Measurements from ENCODE around the gene AFMID. TPM values are rescaled to one million over a fixed set of nuclear protein-coding genes. Genes with fewer than 3 reads are reported as not detected.
A peak's percentile ranks its signal among the peaks of the same experiment; 100 is the strongest.

The AFMID gene
- total and polyA plus RNA-seq, 2 of the 13 experiments (the other 11 are each of a cell fraction or from before 2014, with no cell fraction given), result 249 to 270 TPM

GRCh38 chr17:78148286-78149016 lies 38.7 kb upstream of the AFMID start (continued):
- TF ChIP-seq MTA1 (CRISPR knock-in tag; IDR thresholded peaks at IDR 0.05; ENCODE audit: borderline replicate concordance) (0 out of 2 replicates have a peak, but pooled peaks have one; percentile 62), HNRNPH1 (optimal IDR thresholded peaks at IDR 0.05; ENCODE audit: low read depth, low read length) (no peak), ZNF138 (CRISPR knock-in tag; IDR thresholded peaks at IDR 0.05; ENCODE audit: low read depth) (no peak), PAF1 (CRISPR knock-in tag; IDR thresholded peaks at IDR 0.05) (no peak), HDAC2 (CRISPR knock-in tag; IDR thresholded peaks at IDR 0.05) (peak; percentile 39; the same call in 1 of the 2 replicates), ZNF460 (CRISPR knock-in tag; IDR thresholded peaks at IDR 0.05; ENCODE audit: borderline replicate concordance) (0 out of 2 replicates have a peak, but pooled peaks have one; percentile 28), IKZF4 (CRISPR knock-in tag; IDR thresholded peaks at IDR 0.05; ENCODE audit: borderline replicate concordance, low read depth, not compliant biosample characterization) (no peak), ZNF607 (CRISPR knock-in tag; IDR thresholded peaks at IDR 0.05; ENCODE audit: borderline replicate concordance) (peak; percentile 68; the same call in 1 of the 2 replicates), CREM (IDR thresholded peaks at IDR 0.05) (no peak), CREM (CRISPR knock-in tag; IDR thresholded peaks at IDR 0.05) (no peak), SSRP1 (CRISPR knock-in tag; IDR thresholded peaks at IDR 0.05) (no peak), HMGXB4 (CRISPR knock-in tag; IDR thresholded peaks at IDR 0.05; ENCODE audit: borderline replicate concordance in 1 of 2, low read depth in 1 of 2) (no peak), SMAD1 (CRISPR knock-in tag; IDR thresholded peaks at IDR 0.05; ENCODE audit: borderline replicate concordance, low read depth) (no peak), ESRRA (CRISPR knock-in tag; IDR thresholded peaks at IDR 0.05; ENCODE audit: low read depth) (peak; percentile 97), ELF3 (CRISPR knock-in tag; IDR thresholded peaks at IDR 0.05) (peak; percentile 93), NR2F6 (IDR thresholded peaks at IDR 0.05) (peak; percentile 57; the same call in 1 of the 2 replicates), NR2F6 (CRISPR knock-in tag; IDR thresholded peaks at IDR 0.05) (peak; percentile 84), JUN (CRISPR knock-in tag; IDR thresholded peaks at IDR 0.05) (peak; percentile 55; the same call in 1 of the 2 replicates), PHF20 (CRISPR knock-in tag; IDR thresholded peaks at IDR 0.05) (peak; percentile 44; the same call in 1 of the 2 replicates), HDAC1 (CRISPR knock-in tag; IDR thresholded peaks at IDR 0.05) (peak; percentile 57), RFXAP (CRISPR knock-in tag; IDR thresholded peaks at IDR 0.05; ENCODE audit: borderline replicate concordance) (0 out of 2 replicates have a peak, but pooled peaks have one; percentile 58), TCF7 (IDR thresholded peaks at IDR 0.05; ENCODE audit: low read depth) (peak; percentile 25; the same call in 1 of the 2 replicates), TMF1 (CRISPR knock-in tag; IDR thresholded peaks at IDR 0.05; ENCODE audit: low read depth) (no peak), ZNF792 (CRISPR knock-in tag; IDR thresholded peaks at IDR 0.05) (no peak), ERF (CRISPR knock-in tag; IDR thresholded peaks at IDR 0.05) (peak; percentile 68; the same call in 1 of the 2 replicates)
- TF ChIP-seq, protein P1, sequence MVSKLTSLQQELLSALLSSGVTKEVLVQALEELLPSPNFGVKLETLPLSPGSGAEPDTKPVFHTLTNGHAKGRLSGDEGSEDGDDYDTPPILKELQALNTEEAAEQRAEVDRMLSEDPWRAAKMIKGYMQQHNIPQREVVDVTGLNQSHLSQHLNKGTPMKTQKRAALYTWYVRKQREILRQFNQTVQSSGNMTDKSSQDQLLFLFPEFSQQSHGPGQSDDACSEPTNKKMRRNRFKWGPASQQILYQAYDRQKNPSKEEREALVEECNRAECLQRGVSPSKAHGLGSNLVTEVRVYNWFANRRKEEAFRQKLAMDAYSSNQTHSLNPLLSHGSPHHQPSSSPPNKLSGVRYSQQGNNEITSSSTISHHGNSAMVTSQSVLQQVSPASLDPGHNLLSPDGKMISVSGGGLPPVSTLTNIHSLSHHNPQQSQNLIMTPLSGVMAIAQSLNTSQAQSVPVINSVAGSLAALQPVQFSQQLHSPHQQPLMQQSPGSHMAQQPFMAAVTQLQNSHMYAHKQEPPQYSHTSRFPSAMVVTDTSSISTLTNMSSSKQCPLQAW (CRISPR knock-in tag; IDR thresholded peaks at IDR 0.05), result peak; percentile 89
- TF ChIP-seq, protein P2, sequence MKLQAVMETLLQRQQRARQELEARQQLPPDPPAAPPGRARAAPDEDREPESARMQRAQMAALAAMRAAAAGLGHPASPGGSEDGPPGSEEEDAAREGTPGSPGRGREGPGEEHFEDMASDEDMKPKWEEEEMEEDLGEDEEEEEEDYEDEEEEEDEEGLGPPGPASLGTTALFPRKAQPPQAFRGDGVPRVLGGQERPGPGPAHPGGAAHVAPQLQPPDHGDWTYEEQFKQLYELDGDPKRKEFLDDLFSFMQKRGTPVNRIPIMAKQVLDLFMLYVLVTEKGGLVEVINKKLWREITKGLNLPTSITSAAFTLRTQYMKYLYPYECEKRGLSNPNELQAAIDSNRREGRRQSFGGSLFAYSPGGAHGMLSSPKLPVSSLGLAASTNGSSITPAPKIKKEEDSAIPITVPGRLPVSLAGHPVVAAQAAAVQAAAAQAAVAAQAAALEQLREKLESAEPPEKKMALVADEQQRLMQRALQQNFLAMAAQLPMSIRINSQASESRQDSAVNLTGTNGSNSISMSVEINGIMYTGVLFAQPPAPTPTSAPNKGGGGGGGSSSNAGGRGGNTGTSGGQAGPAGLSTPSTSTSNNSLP (IDR thresholded peaks at IDR 0.05; ENCODE audit: low read depth, low read length), result no peak

Data from HepG2 (cell line).